HG03097 (cell line): ENCODE results near the gene CD300LD.
"Not testable (repeated sequence)": the region's sequence is repeated elsewhere in the genome, so short reads cannot be mapped to it uniquely, and the experiment has no call there.

Source experiments
- ATAC-seq: cut with Tn5 transposase; IDR thresholded peaks from one replicate; pipeline ENCODE4 v1.9.1; 2021; ENCODE audit not compliant: unreplicated experiment, low FRiP score

CD300LD gene

DNA sequence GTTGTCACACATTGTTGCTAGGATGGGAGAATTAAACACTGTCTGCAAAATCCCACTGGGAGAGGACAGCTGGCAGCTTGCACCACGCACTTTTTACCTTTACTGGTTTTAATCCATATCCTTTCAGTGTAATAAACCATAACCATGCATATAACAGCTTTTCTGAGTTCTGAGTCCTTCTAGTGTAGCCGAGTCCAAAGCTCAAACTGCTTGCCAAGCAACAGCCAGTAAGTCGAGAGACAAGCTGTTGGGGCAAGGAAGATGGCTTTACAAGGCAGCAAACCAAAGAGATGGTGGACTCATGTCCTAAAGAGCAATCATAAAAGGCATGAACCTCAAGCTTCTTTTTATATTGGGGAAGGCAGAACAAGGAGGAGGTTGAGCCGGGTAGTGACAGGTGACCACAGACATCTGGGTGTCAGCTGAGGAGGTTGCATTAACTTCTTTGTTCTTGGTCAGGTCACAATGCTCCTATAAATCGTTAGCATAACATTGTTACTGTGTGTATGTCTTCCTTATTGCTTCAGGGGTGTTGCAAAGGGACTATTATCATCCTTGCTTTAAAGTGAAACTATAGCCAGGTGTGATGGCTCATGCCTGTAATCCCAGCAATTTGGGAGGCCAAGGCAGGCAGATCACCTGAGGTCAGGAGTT lies 17.5 kb downstream of the CD300LD start:
- ATAC-seq: no peak

DNA sequence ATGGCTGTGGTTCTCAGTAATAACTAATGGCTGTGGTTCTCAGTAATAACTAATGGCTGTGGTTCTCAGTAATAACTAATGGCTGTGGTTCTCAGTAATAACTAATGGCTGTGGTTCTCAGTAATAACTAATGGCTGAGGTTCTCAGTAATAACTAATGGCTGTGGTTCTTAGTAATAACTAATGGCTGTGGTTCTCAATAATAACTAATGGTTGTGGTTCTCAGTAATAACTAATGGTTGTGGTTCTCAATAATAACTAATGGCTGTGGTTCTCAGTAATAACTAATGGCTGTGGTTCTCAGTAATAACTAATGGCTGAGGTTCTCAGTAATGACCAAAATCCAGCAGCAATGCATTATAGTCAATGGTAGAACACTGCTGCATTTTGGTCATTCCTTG lies 18.4 kb downstream of the CD300LD start:
- ATAC-seq: not testable (repeated sequence)

DNA sequence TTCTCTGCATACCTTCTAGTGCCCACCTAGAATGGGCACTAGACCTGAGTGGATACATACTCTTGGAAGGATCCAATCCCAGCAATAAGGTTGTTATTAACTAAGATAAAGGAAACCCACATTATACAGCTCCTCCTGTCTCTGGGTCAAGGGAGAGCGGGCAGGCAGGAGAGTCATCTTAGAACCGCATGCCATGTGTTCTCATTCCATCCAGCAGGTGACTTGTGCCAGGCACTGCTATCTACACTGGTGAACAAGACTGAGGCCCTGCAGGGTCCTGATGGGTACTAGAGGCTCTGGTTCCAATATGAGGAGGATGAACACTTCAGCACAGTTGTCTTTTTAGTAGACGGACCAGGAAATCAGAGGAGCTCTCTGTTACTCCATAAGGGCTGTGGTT lies 18.9 kb downstream of the CD300LD start:
- no peak for ATAC-seq

DNA sequence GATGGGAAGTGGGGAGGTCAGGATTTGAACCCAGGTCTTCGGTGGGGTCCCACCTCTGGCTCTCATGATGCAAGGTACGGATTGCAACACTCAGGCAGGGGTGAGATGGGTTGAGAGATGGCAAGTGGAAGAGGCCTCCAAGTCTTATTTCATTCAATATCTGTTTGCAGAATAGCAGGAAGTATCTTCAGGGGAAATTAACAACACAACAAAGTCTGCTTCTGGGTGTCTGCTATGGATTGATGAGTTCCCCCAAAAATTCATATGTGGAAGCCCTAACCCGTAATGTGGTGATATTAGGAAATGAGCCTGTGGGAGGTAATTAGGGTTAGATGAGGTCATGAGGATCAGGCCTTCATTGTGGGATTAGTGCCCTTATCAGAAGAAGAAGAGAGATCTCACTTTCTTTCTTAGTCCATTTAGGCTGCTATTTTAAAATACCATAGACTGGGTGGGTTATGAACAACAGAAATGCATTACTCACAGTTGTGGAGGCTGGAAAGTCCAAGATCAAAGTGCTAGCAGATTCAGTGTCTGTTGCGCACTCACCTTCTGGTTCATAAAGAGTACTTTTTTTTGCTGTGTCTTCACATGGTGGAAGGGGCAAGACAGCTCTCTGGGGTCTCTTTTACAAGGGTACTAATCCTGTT lies 20.3 kb downstream of the CD300LD start:
- no peak for ATAC-seq

DNA sequence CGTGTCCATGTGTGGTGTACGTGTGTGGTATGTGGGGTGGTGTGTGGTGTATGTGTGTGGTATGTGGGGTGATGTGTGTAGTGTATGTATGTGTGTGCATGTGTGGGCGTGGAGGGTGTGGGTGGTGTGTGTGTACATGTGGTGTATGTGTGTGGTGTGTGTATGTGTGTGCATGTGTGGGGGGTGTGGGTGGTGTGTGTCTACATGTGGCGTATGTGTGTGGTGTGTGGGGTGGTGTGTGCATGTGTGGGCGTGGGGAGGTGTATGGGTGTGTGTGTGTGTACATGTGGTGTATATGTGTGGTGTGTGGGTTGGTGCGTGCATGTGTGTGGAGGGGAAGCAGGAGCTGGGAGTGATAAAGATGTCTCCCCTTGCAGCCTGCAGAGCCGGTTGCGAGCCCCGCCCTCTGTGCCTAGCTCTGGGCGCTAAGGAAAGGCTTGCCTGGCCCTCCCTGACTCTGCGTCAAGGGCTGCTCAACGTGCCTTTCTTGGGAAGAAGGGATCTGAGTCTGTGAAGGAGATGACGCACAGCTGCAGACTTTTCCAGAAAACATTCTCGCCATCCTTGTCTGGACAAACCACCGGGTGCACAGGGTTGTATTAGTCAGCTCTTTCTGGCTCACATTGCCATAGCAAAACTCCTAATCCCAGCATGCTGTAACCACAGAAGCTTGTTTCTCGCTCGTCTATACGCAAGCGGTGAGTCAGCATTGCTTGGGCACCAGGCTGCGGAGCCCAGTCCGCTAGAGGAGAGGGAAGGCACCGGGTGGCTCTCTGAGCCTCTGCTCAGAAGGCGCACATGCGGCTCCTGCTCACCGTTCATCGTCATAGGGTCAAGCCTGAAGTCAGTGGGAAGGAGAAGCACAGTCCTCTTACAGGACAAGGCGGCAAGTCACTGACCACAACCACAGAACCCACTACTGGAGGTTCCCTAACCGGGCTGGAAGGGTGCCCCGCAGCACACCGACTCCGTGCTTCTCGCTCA lies 22.8 kb downstream of the CD300LD start:
- ATAC-seq: no peak

DNA sequence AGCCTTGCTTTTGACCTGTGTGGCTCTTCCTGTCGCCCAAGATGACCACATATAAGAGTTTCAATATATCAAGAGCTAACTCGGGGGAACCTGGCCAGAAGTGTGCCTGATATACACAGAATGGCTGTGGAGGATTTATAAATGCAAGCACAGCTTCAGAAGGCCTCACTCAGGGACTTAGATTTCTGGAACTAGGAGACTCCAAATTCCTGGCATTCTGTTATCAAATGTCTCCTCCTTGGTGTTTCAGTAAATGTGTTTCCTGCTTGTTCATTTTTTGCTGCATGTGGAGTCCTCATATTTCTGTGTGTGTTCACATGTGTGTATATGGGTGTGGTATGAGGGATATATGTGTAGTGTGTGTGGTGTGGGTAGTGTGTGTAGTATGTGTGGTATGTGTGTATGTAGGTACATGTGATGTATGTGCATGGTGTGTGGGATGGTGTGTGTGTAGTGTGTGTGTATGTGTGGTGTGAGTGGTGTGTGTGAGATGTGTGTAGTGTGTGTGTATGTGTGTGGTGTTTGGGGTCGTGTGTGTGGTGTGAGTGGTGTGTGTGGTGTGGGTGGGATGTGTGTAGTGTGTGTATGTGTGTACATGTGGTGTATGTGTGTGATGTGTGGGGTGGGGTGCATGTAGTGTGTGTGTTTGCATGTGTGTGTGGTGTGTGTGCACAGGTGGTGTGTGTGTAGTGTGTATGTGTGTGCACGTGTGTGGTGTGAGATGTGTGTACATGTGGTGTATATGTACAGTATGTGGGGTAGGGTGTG lies 23.8 kb downstream of the CD300LD start:
- ATAC-seq: no peak

DNA sequence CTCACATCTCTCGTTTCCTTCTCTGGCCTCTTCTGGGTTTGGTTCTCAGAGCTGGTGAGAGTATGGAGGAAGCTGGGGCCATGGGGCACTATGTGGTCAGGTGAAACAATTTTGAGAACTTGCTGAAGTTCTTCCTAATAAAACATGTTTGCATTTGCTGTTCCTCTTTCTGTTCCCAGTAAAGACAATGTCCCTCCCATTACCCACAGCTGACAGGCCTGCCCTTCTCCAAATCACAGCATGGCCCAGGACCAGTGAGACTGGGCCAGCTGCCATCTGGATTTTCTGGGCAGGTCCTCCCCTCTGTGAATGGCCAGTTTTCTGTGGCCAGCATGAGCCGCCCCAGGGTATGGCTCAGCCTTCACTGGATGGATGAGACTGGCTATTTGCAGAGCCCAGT lies 24.7 kb downstream of the CD300LD start, which contains the start of gene CD300H:
TSS of gene CD300H (minus strand) at position 113 of the 400 bp plus-strand sequence.
- no peak for ATAC-seq

DNA sequence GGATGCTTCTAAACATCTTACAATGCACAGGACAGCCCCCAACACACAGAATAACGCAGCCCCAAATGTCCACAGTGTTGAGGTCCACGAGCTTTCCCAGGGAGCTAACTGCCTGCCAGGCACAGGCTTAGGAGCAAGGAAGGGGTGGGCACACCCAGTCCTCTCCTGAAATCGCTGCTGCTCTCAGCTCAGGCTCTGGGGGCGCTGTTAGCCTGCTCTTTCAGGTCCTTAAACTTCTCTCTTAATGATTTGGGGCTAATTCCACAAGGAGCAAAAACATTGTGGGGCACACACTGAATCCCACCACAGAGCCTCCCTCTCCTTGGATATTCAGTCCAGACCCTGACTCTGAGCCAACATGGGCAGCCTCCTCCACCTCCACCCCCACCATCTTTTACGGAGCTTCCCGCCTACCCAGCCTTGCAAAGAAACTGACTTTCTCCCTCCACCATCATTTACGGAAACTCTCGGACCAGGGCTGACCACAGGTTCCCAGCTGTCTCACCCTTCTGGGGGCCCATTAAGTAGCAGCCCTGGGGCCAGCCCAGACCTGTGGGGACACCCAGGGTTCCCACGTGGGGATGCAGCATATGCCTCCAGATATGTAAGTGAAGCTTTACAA lies 25.8 kb downstream of the CD300LD start:
- no peak for ATAC-seq

DNA sequence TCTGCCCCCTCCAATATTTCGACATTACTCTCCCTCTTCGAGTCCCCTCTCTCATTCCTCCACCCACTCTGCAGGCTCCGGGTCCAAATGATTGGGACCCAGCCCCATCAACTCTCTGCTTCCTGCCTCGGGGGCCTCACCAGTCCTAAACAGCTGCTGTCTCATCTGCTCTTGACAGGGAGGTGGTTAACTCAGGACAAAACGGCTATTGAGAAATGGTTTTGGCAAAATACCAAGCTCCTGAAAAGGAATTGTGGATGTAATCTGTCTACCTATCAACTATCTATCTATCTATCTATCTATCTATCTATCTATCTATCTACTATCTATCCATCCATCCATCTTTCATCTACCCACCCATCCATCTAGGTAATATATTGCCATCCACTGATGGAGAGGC lies 27.0 kb downstream of the CD300LD start:
- no peak for ATAC-seq

DNA sequence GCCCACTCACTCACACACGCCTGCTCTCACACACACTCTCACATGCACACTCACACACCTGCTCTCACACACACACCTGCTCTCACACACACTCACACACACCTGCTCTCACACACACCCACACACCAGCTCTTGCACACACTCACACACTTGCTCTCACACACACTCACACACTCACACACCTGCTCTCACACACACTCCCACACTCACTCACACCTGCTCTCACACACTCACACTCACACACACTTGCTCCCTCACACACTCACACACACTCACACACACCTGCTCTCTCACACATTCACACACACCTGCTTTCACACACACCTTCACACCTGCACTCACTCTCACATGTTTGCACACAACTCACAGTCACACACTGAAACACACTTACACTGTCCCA lies 28.7 kb downstream of the CD300LD start:
- ATAC-seq: no peak

DNA sequence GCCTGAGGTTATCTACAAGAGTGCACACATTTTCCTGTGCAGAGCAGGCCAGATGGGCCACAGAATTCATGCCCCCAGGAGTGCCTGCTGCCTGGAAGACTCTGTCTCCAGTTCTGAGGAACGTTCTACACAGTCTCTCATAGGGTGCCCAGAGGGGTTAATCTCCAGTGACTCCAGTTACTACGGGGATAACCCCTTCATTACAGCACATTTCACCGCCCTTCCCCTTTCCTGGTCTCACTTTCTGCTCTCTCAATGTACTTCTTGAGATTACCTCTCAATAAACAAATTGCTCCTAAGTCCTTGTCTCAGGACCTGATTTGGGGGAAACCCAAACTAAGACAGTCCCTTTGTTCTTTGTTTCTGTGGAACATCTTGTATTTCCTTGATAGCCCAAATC lies 30.5 kb downstream of the CD300LD start:
- no peak for ATAC-seq

DNA sequence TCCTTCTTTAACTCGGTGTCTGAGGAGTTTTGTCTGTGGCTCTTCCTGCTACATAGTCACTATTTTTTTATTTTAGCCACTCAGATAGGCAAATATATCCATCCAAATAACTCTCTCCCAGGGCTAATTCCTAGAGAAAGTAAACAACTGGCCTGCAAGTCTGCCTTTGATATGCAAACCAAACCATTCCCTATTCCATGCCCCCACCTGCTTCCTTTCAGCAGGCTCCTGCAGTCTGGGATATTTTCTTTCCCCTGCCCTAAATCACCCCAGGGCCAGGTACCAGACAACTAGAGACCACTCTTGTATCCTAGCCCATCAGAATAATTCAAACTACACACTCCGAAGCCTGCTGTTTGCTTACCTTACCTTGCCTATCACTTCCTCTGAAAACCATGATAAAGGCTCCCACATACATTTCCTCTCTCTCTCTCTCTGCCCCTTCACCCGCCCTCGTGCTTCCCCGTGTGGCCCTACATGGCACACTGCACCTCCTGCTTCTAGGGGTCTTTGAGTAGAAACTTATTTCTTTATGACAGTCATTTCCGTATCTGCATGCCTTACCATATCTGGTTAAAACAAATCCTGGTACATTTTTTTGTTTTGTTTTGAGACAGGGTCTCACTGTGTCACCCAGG lies 33.1 kb downstream of the CD300LD start:
- ATAC-seq: no peak

DNA sequence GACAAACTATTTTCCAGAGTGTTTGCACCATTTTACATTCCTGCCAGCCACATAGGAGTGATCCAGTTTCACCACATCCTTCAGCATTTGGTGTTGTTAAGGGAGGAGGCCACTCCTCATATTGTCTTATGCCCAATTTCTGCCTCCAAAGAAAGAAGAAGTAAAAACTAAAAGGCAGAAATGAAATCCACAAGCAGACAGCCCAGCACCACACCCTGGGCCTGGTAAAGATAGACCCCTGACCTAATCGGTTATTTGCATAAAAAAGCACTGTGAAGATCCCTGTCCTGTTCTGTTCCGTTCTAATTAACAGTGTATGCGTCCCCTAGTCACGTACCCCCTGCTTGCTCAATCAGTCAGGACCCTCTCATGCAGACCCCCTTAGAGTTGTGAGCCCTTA lies 33.7 kb downstream of the CD300LD start:
- ATAC-seq: not testable (repeated sequence)

DNA sequence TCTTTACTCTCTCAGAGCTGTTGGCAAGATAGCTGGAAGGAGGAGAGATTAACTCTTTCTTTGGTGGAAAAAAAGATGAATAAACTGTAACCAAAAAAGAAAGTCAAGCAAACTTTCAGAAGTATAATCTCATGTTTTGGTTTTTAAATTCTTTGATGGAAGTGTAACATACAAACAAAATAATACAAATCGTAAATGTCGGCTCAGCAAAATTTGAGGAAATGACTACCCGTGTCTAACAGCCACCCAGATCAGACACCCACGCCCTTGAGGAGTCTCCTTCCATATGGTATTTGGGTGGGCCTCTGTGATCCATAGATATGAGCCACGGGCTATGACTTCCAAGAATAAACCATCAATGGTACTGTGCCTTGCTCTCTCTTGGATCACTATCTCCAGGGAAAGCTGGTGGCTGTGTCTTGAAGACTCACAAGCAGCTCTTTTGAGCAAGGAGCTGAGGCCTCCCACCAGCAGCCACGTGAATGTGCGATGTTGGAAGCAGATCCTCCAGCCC lies 36.6 kb downstream of the CD300LD start:
- ATAC-seq: no peak

DNA sequence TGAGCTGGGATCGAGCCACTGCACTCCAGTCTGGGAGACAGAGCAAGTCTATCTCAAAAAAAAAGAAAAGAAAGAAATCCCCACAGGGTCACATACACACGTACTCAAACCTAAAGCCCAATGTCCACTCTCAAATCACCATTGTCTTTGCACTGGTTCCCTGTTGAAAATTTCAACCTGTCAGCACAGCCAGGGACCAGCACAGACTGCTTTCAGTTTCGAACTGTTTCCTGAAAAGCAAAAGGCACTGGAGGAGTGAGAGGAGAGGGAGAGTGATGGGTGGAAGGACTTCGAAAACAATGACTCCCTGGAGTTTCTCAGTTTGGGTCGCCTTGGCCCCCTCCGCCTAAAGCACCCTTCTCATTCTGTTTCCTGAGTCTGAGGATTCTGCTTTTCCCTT lies 37.2 kb downstream of the CD300LD start:
- no peak for ATAC-seq

DNA sequence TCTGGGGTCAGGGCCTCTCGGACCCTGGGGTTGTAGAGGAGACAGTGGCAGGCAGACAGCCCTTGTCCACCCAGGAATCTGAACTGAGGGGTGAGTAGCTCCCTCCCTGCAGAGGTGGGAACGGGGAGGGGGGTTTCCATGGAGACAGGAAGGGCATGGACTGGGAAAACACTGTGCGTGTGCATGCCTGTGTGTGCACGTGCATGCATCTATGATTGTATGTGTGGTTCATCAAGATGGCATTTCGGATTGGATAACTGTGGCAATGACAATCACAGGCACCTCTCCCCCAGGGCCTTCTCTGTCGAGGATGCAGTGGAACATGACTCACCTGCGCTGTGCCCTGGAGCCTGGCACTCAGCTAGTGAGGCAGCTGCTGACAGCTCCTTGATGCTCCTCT lies 40.0 kb downstream of the CD300LD start:
- ATAC-seq: no peak

DNA sequence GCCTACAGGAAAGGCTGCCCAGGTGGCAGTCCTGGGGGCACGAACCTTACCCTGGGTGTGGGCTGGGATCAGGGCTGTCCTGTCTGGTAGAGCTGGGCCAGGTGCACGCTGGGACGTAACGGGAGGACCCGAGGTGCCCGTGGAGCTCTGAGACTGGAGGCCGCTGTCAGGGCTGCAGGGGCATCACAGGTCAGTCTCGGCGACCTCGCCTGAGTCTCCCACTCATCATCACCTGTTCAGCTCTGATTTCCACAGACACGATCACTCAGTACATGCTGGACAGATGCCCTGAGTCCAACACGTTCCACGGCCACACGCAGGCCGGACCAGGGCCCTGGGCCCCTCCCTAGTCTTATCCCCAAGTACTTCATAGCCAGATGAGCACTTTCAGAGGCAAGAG lies 41.5 kb downstream of the CD300LD start:
- ATAC-seq: no peak

DNA sequence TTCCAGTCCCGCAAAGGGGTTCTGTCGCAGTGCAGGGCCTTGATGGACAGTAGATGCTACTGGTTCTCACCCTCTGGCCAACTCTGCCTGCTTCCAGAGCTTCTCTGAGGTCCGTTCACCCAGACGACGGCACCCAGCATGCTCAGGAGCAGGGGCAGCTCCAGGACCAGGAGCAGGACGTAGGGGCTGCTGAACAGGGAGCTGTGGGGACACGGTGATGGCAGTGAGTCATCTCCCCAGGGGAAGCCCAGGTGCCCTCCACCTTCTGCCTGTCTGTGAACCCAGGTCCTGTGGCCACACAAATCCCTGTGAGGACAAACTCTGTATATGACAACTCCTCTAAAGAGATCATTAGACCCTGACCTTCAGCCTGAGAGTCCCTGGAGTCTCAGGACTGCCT lies 42.7 kb downstream of the CD300LD start:
- no peak for ATAC-seq

DNA sequence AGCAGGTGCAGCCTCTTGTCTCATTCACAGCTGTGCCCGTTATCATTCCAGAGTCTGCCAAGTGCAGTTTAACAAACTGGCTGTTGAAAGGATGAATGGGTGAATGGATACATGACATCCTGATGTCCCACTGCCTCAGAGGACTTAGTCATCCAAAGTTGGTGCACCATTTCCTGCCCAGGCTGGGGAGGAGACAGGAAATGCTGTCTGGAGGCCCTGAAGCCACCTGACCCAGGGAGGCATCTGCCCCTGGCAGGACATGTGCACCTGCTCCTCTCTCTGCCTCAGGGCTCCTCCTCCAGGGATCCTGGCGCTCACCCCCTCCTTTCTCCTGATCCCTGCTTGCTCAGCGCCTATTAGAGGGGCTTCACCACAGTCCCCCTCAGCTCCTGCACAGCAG lies 44.3 kb downstream of the CD300LD start:
- no peak for ATAC-seq
